ENCODE data around the gene CCDC102B.
"Not testable (repeated sequence)": the region's sequence is repeated elsewhere in the genome, so short reads cannot be mapped to it uniquely, and the experiment has no call there.

The CCDC102B gene

GRCh38 chr18:68984342-68984741 is 186.5 kb downstream of the CCDC102B start:
- DNase-seq, result no peak

DNA sequence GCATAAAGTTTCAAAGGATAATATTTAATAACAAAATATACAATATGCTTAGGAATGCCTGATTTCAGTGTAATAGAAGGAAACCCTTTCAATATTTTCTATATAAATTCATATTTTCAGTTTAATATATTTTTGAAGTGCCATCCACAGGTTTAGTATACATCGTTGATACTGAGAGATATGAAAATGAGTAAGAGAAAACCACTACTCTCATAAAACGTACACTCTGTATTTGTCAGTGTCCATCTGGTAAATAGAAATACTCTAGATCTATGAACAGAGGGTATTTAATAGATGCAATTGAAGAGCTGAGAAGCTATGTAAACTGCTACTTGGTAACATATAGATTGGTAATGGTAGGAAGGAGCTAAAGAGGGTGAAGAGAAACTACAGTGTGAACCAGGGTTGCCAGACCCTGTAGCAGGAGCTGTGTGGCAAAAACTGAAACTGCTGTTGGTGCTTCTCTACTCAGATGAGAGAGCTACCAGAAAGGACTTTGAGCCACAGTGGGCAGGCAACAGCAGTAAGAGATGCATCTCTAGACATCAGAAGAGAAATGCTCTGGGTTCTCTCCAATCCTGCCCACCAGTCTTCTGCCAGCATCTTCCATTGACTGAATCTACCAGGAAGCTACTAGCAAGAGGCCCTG is 187.4 kb downstream of the CCDC102B start:
- no peak for DNase-seq

GRCh38 chr18:68991286-68991685 is 193.4 kb downstream of the CCDC102B start:
- no peak for DNase-seq

DNA sequence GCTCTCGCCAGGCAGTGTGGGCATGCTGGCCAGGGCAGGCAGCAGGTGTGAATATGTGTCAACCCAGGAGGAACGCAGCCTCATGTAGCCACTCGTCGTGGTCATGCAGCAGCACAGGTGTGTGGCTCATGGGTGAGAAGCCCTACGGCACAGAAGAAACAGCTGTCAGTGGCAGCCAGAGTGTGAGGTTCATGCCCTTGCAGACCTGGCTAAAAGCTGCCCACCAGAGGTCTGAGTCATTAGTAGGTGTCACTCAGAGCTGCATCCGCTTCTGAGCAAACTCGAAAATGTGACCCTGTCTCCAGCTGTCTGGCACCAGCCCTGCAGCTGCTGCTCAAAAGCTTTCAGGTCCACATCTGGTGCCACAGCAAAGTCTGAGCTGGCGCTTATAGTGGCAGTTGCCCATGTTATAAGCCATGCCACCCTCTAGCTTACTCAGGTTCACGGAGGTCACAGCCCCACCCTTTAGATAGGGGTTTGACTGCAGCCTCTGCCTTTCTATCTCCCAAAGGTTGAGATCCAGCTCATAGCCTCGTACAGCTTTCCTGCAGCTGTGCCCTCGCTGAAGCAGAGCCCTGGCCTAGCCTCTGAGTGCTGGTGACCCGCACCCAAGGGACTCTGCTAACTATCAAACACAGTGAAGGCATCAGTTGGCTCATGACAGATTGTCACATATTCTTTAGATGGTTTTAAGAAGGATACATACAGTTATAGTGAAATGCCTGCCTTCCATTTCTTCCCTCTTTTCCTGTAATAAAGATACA is 195.0 kb downstream of the CCDC102B start:
- no peak for DNase-seq

DNA sequence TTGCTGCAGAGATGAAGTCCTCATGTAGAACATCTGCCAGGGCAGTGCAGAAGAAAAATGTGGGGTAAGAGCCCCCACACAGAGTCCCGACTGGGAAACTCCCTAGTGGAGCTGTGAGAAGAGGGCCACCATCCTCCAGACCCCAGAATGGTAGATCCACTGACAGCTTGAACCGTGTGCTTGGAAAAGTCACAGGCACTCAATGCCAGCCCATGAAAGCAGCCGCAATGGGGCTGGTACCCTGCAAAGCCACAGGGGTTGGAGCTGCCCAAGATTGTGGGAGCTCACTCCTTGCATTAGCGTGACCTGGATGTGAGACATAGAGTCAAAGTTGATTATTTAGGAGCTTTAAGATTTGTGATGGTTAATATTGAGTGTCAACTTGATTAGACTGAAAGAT is 197.8 kb downstream of the CCDC102B start:
- DNase-seq, result no peak

GRCh38 chr18:68997845-68998244 is 200.0 kb downstream of the CCDC102B start:
- DNase-seq, result no peak

DNA sequence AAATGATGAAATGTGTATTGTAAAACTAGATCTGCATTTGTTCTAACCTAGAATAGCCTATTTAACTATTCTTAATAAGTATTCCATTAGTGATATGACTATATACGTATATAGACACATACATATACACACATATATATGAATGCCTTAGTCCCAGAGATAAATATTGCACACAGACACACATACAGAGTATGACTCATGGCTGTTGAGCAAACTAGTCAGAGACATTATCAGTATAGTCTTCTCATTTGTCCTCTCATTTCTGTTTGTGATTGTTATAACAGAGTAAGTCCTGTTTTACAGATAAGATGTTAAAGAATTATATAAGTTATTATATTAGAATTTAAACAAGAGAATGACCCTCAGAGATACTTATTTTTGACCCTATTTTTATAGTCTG is 202.5 kb downstream of the CCDC102B start:
- DNase-seq, result no peak

DNA sequence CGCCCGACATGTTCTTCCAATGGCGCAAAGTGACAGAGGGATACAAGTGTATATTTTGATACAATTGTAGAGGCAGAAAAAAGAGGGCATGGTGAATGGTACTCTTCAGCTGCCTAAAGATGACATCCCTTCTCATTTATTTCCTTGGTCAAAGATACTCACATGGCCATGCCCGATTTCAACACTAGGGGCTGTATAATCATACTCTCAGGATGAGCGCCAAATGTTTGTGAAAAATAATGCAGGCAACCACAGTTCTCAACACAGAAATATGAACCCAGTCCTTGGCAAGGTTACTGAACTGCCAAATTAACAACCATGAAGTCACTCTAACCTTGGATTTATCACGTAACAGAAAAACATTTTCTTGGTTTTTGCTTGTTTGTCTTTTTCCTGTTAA is 204.4 kb downstream of the CCDC102B start:
- DNase-seq, result no peak

DNA sequence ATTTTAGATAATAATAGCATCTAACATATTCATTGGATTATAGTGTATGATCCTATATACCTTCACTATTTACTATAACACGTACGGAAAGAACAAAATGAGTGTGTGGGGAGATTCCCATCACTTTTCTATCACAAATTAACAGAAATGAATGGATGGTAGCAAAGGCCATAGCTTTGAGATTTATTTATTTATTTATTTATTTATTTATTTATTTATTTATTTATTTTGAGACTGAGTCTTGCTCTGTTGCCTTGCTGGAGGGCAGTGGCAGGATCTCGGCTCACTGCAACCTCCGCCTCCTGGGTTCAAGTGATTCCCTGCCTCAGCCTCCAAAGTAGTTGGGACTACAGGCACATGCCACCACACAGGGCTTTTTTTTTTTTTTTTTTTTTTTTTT is 208.3 kb downstream of the CCDC102B start:
- not testable (repeated sequence) for DNase-seq

DNA sequence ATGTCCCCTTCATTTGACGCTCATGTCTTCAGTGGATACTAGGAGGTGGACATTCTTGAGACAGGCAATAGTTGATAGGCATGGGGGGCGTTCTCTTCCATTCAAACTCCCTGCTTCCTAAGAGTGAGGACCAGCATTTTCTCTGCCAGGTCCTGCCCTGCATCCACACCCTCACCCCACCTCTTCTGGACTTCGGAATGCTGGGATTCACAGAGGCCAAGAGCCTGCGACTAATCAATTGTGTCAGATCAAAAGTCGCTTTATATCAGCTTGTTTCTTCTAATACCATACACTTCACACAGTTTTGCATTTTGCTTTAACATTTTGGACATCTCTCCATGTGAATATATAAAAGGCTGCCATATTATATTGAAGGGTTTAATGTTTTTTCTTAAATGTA is 210.7 kb downstream of the CCDC102B start:
- no peak for DNase-seq

DNA sequence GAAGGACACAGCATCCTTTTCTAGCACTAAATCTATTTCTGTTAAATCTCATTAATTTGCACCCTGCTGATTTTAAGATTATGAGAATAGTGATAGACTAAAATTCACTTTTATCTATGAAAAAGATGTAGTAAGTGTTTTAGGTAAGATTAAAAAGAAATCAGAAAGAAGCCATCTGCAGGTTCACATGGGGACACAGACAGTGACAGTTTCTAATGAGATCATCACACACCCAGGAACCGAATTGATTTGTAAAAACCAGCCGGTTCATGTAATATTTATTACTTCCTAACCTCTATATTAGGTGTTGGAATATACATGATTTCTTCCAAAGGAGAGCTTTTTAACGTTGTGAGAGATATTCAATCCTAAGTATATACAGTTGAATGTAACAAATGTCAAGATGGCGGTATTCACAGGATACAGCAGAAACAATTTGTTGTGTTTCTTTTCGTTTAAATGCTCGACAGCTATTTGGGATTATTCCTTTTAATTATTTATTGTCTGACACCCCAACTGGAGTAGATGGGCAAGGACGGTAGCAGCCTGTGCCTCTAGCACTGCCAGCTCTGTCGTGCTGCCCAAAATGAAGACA is 223.4 kb downstream of the CCDC102B start:
- no peak for DNase-seq

DNA sequence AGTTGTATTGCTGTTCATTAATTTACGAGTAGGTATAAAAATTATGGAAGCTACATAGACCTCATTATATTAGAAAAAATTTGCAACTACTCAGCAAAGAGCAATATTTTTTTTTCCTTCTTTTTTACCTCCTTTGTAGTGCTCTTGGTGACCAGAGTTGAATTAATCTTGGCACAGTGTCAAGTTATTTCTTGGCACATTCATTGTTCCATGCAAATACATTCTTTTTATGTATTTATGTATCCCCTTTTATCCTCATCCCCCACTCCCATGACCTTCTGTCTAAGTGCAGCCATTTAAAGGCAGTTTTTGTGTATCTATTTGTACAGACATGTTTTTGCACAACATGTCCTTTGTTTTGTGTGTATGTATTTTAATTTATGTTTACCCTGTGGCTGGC is 224.5 kb downstream of the CCDC102B start:
- peak; percentile 74 for DNase-seq

- no peak for DNase-seq
Measured at GRCh38 chr18:69031571-69031970, 233.7 kb downstream of the CCDC102B start.

GRCh38 chr18:69032009-69032408 is 234.1 kb downstream of the CCDC102B start:
- DNase-seq, result no peak

DNA sequence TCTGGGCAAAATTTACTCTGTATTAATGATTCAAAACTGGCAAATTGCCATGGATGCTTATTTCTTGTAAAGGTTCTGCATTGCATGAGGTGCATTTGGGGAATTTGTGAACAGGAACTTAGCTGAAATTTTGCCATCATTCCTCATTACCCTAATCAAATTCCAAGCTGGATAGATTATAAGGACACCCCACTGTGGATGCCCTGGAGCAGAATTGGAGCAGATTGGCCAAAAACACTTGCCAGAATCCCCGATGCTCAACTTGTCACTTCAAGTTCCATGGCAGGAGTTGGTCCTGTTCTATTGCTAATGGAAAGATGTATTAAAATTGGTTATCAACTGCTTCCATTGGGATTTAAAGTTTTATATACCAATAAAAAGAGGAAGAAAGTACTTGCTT is 237.9 kb downstream of the CCDC102B start:
- no peak for DNase-seq

DNA sequence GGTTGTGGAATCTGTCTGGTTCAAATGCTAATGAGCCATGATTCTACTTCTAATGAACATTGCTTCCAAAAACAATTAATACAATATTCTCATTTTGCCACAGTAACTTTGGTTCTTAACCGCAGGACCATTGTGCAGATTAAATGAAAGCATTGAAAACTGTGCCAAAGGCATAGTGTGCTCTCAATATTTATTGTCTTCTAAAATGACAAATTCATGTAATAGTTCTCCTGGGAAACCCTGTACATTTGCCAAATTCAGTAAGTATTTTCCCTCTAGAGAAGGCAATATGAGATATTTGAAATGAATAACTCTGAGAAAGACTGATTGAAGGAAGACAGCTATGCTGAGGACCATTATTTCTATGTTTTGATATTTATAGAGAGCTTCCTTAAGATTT is 246.3 kb downstream of the CCDC102B start:
- no peak for DNase-seq

GRCh38 chr18:69064063-69064462 is 266.2 kb downstream of the CCDC102B start:
- no peak for DNase-seq

- no peak for DNase-seq
Measured at GRCh38 chr18:69067048-69067447, 269.2 kb downstream of the CCDC102B start.

- no peak for DNase-seq
Measured at GRCh38 chr18:69071680-69072079, 273.8 kb downstream of the CCDC102B start.

DNA sequence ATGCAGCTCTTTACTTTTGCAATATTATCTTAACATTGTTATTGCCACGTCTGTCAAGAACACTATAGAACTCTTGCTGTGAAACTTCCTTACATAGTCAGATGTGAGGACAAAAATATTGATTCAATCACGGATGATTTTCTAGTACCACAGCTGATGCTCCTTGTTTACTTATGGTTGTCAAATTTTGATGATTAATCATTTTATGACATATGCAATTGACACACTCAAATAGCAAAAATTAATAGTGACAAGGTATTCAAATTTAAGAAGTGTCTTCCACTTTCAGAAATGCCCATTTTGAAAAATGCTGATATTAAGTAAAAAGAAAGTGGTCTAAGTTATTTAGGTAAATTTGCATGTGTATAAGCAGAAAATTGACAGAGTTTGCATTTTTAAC is 284.0 kb downstream of the CCDC102B start:
- no peak for DNase-seq

DNA sequence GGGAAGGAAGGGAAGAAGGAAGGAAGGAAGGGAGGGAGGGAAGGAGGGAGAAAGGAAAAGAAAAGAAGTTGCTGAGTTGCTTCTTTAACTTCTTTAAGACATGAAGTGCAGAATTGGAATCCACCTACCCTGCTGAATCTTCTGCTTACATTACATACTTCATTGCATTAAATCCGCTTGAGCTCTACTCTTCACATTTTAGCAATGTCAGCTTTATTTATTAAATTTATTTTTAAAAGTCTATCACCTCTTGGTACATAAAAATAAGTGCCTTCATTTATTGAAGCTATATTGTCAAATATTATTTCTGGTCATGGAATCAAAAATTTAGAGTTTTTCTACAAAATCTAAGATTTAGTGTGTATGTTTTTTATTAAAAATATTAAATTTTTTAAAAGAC is 284.6 kb downstream of the CCDC102B start:
- DNase-seq, result no peak

- no peak for DNase-seq
Measured at GRCh38 chr18:69085951-69086350, 288.1 kb downstream of the CCDC102B start.

DNA sequence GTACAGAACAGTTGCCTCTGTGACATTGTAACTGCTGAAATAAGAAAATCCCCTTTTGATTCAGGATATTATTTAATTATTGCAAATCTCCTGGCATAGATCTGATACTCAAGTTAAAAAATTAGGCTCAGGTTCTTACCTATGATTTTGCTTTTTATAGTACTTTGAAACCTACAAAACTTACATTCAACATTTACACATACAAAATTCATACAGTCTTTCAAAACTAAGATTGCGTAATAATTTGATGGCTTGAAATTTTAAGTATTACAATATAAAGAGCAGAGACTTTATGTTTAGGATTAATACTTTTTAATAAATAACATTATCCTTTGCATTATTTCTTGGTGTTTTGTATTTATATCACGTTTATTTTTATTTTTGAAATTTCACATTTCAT is 291.1 kb downstream of the CCDC102B start:
- DNase-seq, result no peak

DNA sequence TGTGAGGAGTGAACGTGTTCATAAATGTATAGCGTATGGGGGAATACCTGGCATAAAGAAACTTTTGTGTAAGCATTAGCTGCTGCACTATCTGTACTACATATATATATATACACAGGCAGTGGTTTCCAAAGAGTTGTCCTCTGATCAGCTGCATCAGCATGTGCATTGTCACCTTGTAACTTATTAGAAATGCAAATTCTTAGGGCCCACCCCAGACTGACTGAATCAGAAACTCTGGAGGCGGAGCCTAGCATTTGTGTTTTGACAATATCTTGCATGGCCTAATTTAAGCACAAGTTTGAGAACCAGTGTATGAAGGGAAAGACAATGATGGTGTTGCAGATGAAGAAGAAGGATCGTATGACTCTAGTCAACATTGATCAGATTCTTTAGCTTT is 299.5 kb downstream of the CCDC102B start:
- DNase-seq, result no peak
